ENCODE measurements around the gene SLC37A2.
"Not testable (repeated sequence)": the region's sequence is repeated elsewhere in the genome, so short reads cannot be mapped to it uniquely, and the experiment has no call there.

SLC37A2 gene

GRCh38 chr11:125085301-125086081, 22.4 kb downstream of the SLC37A2 start:
- DNase-seq = peak in 1 of 2 donors; percentile 13

- peak in 1 of 2 donors; percentile 11 for DNase-seq
These were observed 23.7 kb downstream of the SLC37A2 start for GRCh38 chr11:125086633-125087296.

- peak in 1 of 2 donors; percentile 8 for DNase-seq
These were observed 25.0 kb downstream of the SLC37A2 start for GRCh38 chr11:125088123-125088522.

GRCh38 chr11:125088576-125089455, 25.7 kb downstream of the SLC37A2 start:
- DNase-seq = peak in 1 of 2 donors; percentile 7

- peak in 1 of 2 donors; percentile 2 for DNase-seq
These were observed 26.4 kb downstream of the SLC37A2 start for GRCh38 chr11:125089481-125089880.

GRCh38 chr11:125090151-125090550, 27.0 kb downstream of the SLC37A2 start:
- not testable (repeated sequence) for DNase-seq

GRCh38 chr11:125090816-125091215, 27.7 kb downstream of the SLC37A2 start:
- DNase-seq = no peak

GRCh38 chr11:125091247-125091876, 28.3 kb downstream of the SLC37A2 start:
- peak in 1 of 2 donors; percentile 16 for DNase-seq

- DNase-seq = peak in 1 of 2 donors; percentile 4
These were observed 29.0 kb downstream of the SLC37A2 start for GRCh38 chr11:125091877-125092664.

- DNase-seq = no peak
These were observed 29.6 kb downstream of the SLC37A2 start for GRCh38 chr11:125092669-125093068.

GRCh38 chr11:125093502-125093901, 30.4 kb downstream of the SLC37A2 start:
- no peak for DNase-seq

- DNase-seq = no peak
These were observed 31.6 kb downstream of the SLC37A2 start for GRCh38 chr11:125094731-125095130.

- no peak for DNase-seq
These were observed 37.0 kb downstream of the SLC37A2 start for GRCh38 chr11:125100136-125100535.

GRCh38 chr11:125101596-125101995, 38.5 kb downstream of the SLC37A2 start:
- no peak for DNase-seq

- DNase-seq = peak in 1 of 2 donors; percentile 1
These were observed 38.9 kb downstream of the SLC37A2 start for GRCh38 chr11:125102025-125102424.

GRCh38 chr11:125102510-125102909, 39.4 kb downstream of the SLC37A2 start:
- peak in 1 of 2 donors; percentile 0 for DNase-seq

GRCh38 chr11:125105926-125106325, 42.8 kb downstream of the SLC37A2 start:
- no peak for DNase-seq

- no peak for DNase-seq
These were observed 45.4 kb downstream of the SLC37A2 start for GRCh38 chr11:125108469-125108868.

- no peak for DNase-seq
These were observed 47.4 kb downstream of the SLC37A2 start for GRCh38 chr11:125110506-125110905.

GRCh38 chr11:125111001-125111342, 47.9 kb downstream of the SLC37A2 start:
- DNase-seq = peak; percentile 15 to 25

GRCh38 chr11:125111343-125112207, 48.5 kb downstream of the SLC37A2 start, which contains the start of gene TMEM218:
TSS of gene TMEM218 (minus strand) at chr11:125111626. CDS start at chr11:125102241, 9,385 bp downstream.
- peak; percentile 96 for DNase-seq

Measured in stimulated activated CD4-positive, alpha-beta T cell treated with anti-CD3 and anti-CD28 coated beads, Interleukin-2, amount 100 ng/mL, for 24 hours (primary cell).